ENCODE data around the gene DNM3.
A peak's percentile ranks its signal among the peaks of the same experiment; 100 is the strongest.

Gene DNM3

DNA sequence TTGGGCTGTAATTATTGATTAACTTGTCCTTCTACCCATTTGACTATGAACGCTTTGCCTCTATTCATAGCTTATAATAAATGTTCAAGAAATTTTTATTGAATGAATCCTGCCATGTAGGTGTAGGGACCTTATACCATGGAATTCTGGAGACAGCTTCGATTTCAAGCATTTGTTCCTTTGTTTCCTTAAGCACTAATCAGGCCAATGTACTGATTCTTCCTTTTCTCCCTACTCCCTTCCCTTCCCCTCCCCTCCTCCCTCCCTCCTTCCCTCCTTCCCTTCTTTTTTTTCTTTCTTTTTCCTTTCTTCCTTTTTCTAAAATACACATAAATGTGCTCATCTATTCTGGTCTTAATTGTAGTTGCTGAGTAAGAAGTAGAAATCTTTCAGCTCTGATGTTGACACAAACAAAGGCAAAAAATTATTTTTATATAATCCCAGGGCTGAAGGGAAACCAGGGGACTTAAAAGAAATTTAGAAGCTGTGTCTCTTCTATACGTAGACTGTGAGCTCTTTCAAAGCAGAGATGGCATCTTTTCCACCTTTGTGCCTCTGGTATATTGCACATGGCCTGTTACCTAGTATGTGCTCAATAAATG, 24.9 kb upstream of the DNM3 start:
- ChIA-PET POLR2A (no interaction called here), CTCF (interaction anchor here (0.6 to 1.4 kb wide), 3 partner anchors 14 to 926 kb away, joined by 4 to 5 read pairs (median 4); no protein-coding TSS in a partner anchor)
- Histone ChIP-seq H3K27ac (ENCODE audit: extremely low read depth, low read depth, low read length) (no peak overlapping the region), H3K4me1 (ENCODE audit: control insufficient read depth, insufficient read depth, low read length) (no peaks in the 10 kb centered on the region), H3K36me3 (ENCODE audit: control insufficient read depth in 2 of 2, insufficient read depth in 1 of 2, low read length in 2 of 2) (no peaks in the 10 kb centered on the region), H3K9me3 (ENCODE audit: control insufficient read depth, insufficient read depth, low read depth, low read length) (no peaks in the 10 kb centered on the region), H3K4me3 (ENCODE audit: low read depth, low read length) (no peak overlapping the region)
- TF ChIP-seq ZNF366 (tag by site-specific recombination; conservative IDR thresholded peaks at IDR 0.05) (no peak), ZNF664 (tag by site-specific recombination; IDR thresholded peaks at IDR 0.05) (peak; percentile 25; the same call in 1 of the 2 replicates)

DNA sequence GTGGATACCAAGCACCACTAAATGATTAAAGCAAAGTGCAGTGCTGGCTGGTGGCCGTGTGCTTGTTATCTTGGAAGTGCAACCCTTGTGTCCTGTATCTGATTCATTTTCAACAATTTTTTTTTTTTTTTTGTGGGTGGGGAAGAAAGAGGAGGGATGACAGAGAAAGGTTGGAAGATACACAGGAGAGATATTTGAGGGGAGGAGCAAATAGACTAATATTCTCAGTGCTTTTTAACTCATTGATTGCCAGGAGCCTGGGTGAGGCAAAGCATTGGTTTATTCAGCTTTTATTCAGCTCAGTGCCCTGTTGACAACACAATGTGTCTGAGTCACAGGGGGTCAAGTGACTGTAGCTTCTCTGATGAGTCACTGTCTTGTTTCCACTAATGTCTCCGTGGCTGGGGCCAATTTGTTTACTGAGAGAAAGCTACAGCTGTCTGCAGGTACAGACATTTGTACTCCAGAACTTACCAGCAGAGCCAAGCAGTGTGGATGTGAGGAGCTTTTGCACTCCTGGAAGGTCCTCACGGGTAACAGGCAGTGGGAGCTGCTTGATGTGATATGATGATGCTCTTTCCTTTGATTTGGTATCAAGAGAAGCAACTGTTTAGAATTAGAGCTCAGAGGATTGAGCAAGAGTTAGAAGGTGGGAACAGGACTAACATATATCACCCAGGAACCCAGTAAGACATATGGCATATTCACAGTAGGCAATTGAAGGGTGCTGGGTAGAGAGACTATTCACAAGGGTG, 23.6 kb upstream of the DNM3 start:
- POLR2A ChIA-PET, result interaction anchor here (0.7 to 1.6 kb wide), 3 partner anchors 24 to 76 kb away, joined by 3 to 8 read pairs (median 4); partner anchors contain the start of genes DNM3 and VAMP4
- H3K36me3 ChIP-seq (ENCODE audit: control insufficient read depth in 2 of 2, insufficient read depth in 1 of 2, low read length in 2 of 2), result no peaks in the 10 kb centered on the region
- CTCF ChIA-PET, result interaction anchor here (0.5 to 1.4 kb wide), 4 partner anchors 17 to 167 kb away, joined by 3 to 5 read pairs (median 5); no protein-coding TSS in a partner anchor
- no peaks in the 10 kb centered on the region for H3K9me3 ChIP-seq (ENCODE audit: control insufficient read depth, insufficient read depth, low read depth, low read length)
- no peaks in the 10 kb centered on the region for H3K4me1 ChIP-seq (ENCODE audit: control insufficient read depth, insufficient read depth, low read length)
- TF ChIP-seq, protein P1, sequence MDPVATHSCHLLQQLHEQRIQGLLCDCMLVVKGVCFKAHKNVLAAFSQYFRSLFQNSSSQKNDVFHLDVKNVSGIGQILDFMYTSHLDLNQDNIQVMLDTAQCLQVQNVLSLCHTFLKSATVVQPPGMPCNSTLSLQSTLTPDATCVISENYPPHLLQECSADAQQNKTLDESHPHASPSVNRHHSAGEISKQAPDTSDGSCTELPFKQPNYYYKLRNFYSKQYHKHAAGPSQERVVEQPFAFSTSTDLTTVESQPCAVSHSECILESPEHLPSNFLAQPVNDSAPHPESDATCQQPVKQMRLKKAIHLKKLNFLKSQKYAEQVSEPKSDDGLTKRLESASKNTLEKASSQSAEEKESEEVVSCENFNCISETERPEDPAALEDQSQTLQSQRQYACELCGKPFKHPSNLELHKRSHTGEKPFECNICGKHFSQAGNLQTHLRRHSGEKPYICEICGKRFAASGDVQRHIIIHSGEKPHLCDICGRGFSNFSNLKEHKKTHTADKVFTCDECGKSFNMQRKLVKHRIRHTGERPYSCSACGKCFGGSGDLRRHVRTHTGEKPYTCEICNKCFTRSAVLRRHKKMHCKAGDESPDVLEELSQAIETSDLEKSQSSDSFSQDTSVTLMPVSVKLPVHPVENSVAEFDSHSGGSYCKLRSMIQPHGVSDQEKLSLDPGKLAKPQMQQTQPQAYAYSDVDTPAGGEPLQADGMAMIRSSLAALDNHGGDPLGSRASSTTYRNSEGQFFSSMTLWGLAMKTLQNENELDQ (tag by site-specific recombination; IDR thresholded peaks at IDR 0.05; ENCODE audit: low read depth), result no peak
- peak; percentile 37; the same call in 1 of the 2 replicates for TF ChIP-seq KLF8 (tag by site-specific recombination; IDR thresholded peaks at IDR 0.05)
- peak; percentile 41 for TF ChIP-seq ZNF335 (tag by site-specific recombination; conservative IDR thresholded peaks at IDR 0.05)
- TF ChIP-seq, protein P2, sequence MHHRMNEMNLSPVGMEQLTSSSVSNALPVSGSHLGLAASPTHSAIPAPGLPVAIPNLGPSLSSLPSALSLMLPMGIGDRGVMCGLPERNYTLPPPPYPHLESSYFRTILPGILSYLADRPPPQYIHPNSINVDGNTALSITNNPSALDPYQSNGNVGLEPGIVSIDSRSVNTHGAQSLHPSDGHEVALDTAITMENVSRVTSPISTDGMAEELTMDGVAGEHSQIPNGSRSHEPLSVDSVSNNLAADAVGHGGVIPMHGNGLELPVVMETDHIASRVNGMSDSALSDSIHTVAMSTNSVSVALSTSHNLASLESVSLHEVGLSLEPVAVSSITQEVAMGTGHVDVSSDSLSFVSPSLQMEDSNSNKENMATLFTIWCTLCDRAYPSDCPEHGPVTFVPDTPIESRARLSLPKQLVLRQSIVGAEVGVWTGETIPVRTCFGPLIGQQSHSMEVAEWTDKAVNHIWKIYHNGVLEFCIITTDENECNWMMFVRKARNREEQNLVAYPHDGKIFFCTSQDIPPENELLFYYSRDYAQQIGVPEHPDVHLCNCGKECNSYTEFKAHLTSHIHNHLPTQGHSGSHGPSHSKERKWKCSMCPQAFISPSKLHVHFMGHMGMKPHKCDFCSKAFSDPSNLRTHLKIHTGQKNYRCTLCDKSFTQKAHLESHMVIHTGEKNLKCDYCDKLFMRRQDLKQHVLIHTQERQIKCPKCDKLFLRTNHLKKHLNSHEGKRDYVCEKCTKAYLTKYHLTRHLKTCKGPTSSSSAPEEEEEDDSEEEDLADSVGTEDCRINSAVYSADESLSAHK (tag by site-specific recombination; IDR thresholded peaks at IDR 0.05), result no peak
- peak; percentile 38; the same call in 1 of the 2 replicates for TF ChIP-seq ZNF366 (tag by site-specific recombination; conservative IDR thresholded peaks at IDR 0.05)
- peak; percentile 16; the same call in 1 of the 2 replicates for TF ChIP-seq ZFP37 (tag by site-specific recombination; IDR thresholded peaks at IDR 0.05)
- TF ChIP-seq GLIS1 (tag by site-specific recombination; IDR thresholded peaks at IDR 0.05), result peak; percentile 38
- TF ChIP-seq ZNF830 (tag by site-specific recombination; IDR thresholded peaks at IDR 0.05; ENCODE audit: low read depth), result no peak
- TF ChIP-seq ZNF660 (tag by site-specific recombination; IDR thresholded peaks at IDR 0.05), result 0 out of 2 replicates have a peak, but pooled peaks have one; percentile 70
- TF ChIP-seq, protein P3, sequence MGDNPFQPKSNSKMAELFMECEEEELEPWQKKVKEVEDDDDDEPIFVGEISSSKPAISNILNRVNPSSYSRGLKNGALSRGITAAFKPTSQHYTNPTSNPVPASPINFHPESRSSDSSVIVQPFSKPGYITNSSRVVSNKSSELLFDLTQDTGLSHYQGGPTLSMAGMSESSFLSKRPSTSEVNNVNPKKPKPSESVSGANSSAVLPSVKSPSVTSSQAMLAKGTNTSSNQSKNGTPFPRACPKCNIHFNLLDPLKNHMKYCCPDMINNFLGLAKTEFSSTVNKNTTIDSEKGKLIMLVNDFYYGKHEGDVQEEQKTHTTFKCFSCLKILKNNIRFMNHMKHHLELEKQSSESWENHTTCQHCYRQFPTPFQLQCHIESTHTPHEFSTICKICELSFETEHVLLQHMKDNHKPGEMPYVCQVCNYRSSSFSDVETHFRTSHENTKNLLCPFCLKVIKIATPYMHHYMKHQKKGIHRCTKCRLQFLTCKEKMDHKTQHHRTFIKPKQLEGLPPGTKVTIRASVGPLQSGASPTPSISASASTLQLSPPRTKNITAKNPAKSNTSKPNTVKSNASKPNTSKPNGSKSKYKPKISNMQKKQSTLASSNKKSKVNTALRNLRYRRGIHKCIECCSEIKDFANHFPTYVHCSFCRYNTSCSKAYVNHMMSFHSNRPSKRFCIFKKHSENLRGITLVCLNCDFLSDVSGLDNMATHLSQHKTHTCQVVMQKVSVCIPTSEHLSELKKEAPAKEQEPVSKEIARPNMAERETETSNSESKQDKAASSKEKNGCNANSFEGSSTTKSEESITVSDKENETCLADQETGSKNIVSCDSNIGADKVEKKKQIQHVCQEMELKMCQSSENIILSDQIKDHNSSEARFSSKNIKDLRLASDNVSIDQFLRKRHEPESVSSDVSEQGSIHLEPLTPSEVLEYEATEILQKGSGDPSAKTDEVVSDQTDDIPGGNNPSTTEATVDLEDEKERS (tag by site-specific recombination; IDR thresholded peaks at IDR 0.05), result no peak
- TF ChIP-seq SCRT2 (tag by site-specific recombination; IDR thresholded peaks at IDR 0.05), result peak; percentile 19
- peak; percentile 63 for TF ChIP-seq ZNF629 (tag by site-specific recombination; IDR thresholded peaks at IDR 0.05)
- TF ChIP-seq, protein P4, sequence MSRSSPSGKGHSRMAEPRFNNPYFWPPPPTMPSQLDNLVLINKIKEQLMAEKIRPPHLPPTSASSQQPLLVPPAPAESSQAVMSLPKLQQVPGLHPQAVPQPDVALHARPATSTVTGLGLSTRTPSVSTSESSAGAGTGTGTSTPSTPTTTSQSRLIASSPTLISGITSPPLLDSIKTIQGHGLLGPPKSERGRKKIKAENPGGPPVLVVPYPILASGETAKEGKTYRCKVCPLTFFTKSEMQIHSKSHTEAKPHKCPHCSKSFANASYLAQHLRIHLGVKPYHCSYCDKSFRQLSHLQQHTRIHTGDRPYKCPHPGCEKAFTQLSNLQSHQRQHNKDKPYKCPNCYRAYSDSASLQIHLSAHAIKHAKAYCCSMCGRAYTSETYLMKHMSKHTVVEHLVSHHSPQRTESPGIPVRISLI (tag by site-specific recombination; IDR thresholded peaks at IDR 0.05), result peak; percentile 42; the same call in 1 of the 2 replicates
- TF ChIP-seq SP7 (tag by site-specific recombination; IDR thresholded peaks at IDR 0.05), result peak; percentile 14; the same call in 1 of the 2 replicates
- peak; percentile 80 for TF ChIP-seq PRDM1 (tag by site-specific recombination; IDR thresholded peaks at IDR 0.05)
- no peak overlapping the region for H3K4me3 ChIP-seq (ENCODE audit: low read depth, low read length)
- H3K27ac ChIP-seq (ENCODE audit: extremely low read depth, low read depth, low read length), result no peak overlapping the region
